Heart left ventricle (tissue), 13 donors: Measurements from ENCODE around the gene CD300LD.

ENCODE experiments used
- CTCF ChIP-seq, 12 donors: fragments of 200-600 bp; sonication (generic) in 4 of 12; IDR thresholded peaks; one replicate each; pipeline versions ENCODE4 v1.5.0 to v1.8.0; 2018 to 2022; ENCODE audit warnings: antibody characterized with exemption in 12 of 12, mild to moderate bottlenecking in 5 of 12
- POLR2A ChIP-seq, 2 donors: fragments of 450-650 bp; IDR thresholded peaks; one replicate each; pipeline ENCODE4 v1.6.1; 2017; ENCODE audit warnings: antibody characterized with exemption in 2 of 2, mild to moderate bottlenecking in 2 of 2, moderate library complexity in 2 of 2
- donor health status: ischemic (EF 13 %, LVEDD 7.1; RV severe dilation, severe dysfunction).
- donor health status: DM: no; HTN: yes; CAD: no.
- donor health status: DM: no; HTN: no; CAD: no.
- donor health status: ischemic (EF 25% LVEDD 6.9; RV normal size, moderate dysfunction).
- donor health status: ischemic (EF 25% LVEDD 5.7; RV mildly dilated, moderate dysfunction).
- donor health status: ischemic (EF 35%, LVEDD 5.7; RV mildly dilated, moderate dysfunction).
- donor health status: nonischemic (EF 11% LVEDD 7.7; RV severe dilation, severe dysfunction).
- donor health status: DM: yes; HTN: yes; CAD: no.
- donor health status: PGD.
- donor health status: ischemic (EF 29% LVEDD 5.4; RV normal size, mild dysfunction).
- donor health status: nonischemic (EF 23%, LVEDD 6.1; RV moderate dilation, normal function).

GRCh38 chr17:74554909-74555308 lies 37.2 kb downstream of the CD300LD start:
- no peak for TF ChIP-seq CTCF (IDR thresholded peaks at IDR 0.05)
- no peak for TF ChIP-seq POLR2A (IDR thresholded peaks at IDR 0.05)
